Stimulated activated CD8-positive, alpha-beta memory T cell treated with anti-CD3 and anti-CD28 coated beads, Interleukin-12 subunit alpha, Interleukin-12 subunit beta, amount 100 ng/mL, for 24 hours (primary cell): ENCODE results near the gene FOXC2.

Experiments used
- DNase-seq: peaks from one replicate; pipeline ENCODE4 v3.0.0-alpha.2; 2020; ENCODE audit errors: extremely low read depth

FOXC2 gene

DNA sequence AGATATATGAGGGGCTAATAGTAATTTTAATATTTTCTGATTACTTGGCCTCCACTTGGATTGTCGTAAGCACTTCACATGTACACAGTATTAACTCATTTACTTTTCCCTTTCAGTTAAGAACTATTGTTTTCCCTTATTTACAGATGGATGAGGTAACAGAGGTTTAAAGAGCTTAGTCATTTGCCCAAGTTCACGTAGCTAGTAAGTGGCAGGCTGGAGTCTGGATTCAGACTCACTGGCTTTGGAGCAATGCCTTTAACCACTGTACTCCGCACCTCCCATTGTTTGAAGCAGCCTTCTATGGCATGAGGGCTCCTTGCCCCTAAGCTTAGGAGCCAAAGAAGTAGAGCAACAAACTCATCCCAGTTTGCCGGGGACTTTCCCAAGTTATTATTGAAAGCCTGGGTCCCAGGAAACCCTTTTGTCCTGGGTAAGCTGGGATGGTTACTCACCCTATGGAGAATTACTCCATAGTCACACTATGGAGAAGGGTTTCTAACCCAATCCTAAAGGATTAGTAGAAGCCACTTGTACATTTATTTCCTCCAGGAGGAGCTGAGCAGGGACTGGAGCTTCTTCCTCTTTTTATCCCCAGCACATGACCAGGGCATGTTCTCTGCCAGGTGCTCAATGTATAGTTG, 24.0 kb downstream of the FOXC2 start:
- DNase-seq: no peak

DNA sequence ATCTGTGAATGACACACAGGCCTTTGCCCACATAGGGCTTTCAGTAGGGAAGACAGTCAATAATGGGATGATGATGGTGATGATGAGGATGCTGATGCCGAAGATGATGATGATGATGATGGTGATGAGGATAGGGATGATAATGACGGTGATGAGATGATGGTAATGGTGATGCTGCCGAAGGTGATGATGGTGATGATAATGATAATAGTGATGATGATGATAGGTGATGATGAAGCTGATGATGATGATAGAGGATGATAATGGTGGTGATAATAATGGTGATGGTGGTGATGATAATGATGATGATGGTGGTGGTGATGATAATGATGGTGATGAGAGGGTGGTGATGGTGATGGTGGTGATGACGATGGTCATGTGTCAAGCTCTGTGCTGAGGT, 24.6 kb downstream of the FOXC2 start:
- no peak for DNase-seq

DNA sequence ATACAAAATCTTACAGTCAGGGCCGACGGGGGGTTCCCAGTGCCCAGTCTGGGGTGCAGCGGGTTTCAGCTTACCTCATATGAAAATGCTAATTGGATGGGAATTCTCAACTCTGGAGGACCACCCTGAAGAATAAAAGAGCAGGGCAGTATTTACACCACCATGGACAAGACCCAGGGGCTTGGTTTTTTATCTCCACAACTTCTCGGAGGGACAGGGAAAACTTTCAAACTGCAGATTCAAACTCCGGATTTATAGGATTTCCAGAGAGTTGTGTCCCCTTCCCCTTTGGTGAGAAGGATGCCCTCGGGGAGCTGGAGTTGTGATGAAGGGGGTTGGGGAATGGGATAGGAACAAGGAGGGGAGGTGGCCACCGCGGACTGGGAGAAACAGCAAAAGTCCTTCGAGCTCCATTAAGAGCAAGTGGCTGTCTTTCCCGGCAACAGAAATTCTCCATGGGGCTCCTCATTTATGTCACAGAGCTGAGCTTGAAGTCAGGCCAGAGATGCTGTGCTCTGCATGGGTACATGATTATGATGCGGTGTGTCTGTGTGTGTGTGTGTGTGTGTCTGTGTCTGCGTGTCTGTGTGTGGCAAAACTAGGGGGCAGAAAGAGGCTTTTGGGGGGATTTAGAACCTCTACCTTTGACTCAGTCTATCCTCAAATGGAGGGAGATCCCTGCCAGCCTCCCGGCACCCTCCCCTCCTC, 27.4 kb downstream of the FOXC2 start:
- DNase-seq: no peak

DNA sequence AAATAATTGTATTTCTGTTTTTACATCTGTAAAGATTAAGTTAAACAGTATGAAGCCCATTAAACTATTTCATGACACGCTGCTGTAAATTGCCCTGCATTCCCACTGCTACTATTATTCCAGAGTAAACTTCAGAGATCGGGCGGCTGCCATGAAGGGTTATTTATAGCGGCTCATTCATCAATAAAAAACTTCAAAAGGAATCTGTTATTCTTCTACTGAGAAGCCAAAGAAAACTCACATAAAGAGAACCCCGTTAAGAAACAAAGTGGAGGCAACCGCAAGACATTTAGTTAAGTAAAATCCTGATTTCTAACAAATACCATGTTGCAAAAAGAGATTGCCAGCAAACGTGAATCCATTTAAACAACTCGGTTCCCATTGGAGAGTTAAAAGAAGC, 28.1 kb downstream of the FOXC2 start:
- DNase-seq: no peak

DNA sequence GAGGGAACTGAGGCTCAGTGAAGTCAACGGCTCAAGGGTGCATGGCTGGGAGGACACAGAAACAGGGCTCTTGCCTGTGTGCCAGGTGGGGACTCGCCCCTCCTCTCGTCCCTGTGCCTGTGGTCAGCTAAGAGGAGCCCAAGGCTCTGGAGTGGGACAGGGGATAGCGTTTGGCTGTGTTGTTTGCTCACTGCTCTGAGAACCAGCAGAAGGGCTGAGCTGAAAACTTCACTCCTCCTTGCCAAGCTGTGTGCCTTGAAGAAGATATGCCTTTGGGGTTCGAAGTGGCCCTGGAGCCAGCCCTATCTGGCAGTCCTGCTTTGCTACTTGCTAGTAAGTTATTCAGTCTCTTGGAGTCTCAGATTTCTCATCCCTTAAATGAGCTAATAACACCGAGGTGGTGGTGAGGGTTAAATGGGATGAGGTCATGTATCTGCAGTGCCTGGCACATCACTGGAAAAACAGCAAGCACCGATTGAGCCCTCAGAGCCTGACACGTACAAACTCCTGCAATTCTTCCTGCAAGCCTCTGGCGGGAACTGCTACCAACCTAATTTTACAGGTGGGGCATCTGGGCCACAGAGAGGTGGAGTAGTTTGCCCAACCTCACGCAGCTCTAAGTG, 29.5 kb downstream of the FOXC2 start:
- DNase-seq: no peak

DNA sequence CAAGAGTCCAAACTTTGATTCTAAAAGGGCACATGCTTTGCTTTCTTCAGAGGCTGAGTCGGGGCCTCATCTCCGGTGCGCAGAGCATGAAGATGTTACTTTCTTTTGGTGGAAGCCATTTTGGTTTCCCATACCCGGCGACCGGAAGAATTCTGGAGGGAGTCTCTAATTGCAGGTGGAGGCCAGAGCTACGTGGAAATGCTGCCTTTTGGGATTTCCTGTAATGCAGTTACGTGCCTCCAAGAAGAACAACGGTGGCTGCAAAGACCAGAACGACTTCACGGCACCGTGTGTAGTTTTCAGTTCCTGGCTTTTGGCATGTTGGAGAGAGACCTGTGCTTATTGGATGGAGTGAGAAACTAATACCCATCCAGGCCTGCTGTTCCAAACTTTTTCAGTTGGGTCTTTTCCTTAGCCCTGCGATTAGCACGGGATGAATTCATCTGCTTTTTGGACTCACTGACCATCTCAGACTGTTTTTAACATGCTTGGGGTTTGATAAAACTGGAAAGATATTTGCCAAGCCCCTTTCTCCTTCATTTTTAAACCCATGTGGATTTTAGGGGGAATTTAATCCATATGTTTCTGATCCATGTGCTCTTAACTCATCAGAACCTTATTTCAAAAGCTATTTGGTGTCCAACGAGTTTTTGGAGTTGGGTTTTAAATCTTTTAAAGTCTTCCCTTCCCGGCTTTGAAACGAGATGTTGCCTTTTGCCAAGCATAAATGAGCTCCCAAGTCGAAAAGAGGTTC, 30.7 kb downstream of the FOXC2 start:
- no peak for DNase-seq

DNA sequence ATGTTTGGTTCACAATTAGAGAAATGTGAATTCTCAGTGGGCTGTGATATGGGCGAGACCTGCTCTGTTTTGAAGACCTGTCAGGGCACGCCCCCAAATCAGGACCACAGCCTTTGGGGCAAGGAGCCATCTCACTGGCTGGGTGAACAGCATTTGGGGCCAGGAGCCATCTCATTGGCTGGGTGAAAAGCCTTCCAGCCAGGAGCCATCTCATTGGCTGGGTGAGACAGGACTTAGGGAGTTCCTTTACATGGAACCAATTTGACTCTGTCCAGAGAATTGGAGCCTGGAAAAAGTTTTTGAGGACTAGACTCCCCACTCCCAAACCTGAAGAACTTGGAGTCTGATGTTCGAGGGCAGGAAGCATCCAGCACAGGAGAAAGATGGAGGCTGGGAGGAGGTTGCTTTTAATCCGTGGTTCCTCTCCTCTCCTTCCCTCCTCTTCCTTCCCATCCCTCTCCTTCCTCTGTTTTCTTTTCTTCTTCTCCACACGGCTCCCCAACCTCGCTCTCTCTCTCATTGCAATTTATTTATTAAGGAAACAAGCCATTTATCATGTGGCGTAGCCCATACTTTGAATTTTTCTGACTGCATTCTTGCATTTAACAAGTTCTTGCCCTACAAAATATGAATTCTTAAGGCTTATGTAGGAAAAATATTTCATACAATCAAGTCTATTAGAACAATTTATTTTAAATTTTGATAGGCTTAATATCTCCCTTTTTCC, 31.4 kb downstream of the FOXC2 start:
- no peak for DNase-seq

DNA sequence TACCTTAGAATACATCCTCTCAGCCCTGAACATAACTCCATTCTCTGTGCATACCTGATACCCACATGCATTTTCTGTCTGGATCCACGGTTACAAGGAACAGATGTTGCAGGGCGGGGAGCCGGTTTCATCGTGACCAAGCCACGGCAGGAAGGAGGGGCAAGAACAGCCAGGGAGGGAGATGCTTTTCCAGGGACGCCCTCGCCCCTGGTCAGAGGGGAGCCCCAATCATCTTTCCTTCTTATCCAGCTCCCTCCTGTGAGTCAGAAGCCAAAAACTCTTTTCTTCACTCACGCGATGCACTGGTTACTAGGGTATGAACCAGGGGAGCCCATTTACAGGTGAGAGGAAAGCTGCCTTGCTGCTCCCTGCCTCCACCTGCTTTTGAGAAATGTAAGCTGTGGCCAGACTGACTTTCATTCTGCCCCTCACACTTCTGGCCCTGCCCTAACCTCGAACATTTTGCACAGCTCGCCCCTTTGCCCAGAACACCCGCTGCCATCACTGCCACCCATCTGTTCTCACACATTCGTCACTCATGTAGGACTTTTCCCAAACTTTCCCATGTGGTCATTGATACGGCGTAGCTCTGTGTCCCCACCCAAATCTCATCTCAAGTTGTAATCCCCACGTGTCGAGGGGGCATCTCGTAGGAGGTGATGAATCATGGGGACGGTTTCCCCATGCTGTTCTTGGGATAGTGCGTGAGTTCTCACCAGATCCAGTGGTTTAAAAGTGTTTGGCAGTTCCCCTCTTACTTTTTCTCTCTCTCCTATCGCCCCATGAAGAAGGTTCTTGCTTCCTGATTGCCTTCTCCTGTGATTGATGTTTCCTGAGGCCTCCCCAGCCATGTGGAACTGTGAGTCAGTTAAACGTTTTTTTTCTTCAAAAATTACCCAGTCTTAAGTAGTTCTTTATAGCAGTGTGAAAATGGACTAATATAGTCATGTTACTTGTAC, 32.3 kb downstream of the FOXC2 start:
- no peak for DNase-seq

DNA sequence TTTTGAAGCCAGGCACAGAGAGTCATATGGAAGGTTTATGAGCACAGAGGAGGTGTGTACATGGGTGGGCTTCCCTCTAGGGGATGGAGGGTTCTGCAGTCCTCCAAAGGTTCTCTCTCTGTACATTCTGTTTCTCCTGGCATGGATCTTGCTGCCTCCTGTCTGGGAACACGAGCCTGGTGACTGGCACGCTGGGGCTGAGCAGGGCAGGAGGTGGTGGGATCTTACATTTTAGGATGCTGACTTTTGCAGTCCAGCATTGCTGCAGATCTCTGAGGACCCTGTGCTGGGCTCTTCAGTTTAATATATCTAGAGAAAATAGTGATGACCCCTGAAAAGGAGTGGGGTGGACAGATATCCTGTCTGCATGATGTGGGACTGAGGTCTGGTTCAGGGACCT, 34.7 kb downstream of the FOXC2 start:
- DNase-seq: no peak

DNA sequence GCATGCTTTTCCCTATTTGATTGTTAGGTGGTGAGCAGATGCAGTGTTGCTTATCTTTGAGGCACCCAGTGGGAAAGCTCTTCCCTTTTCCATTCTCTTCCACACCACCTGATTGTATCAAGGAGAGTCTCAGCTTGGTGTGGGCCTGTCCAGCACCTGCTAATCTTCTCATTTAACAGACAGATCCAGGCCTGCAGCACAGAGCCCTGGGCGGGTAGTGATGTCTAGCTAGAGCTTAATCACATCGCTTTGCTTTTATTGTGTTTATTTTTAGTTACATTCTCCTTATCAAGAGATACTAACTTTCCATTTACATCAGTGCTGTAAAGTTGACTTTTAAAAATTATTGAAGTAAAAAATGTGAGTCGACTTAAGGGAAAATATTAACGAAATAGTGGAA, 35.9 kb downstream of the FOXC2 start:
- no peak for DNase-seq

DNA sequence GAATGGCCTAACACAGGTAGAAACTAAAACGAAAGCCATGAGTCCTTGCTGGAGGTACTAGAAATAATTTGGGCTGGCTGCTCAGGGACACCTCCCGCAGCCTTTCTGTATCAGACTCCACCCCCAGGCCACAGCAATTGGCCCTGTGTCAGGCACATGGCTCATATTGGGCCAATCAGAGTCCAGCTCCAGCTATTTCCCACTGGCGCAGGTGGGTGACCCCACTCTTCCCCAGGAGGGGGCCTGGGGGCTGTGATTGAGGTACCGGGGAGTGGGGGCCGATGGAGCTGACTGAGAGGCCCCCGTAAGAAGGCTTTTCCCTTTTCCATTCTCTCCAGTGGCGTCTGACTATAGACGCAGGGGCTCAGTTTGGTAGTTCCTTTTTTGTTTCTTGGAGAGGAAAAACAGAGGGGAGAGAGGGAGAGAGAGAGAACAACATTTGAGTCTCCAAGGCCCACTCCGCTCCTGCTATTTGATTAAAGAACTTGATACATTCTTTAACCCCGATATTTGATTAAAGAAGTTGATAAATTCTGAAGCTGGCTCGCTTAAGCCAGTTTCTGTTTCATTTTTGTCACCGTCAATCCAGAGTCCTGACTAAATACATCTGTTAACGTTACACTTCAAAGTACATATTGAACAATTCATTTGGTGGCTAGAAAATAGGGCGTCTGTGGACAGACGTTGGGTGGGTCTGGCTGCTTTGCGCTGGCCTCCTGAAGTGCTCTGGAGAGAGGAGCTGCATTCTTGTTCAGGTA, 38.0 kb downstream of the FOXC2 start:
- DNase-seq: peak; percentile 3

DNA sequence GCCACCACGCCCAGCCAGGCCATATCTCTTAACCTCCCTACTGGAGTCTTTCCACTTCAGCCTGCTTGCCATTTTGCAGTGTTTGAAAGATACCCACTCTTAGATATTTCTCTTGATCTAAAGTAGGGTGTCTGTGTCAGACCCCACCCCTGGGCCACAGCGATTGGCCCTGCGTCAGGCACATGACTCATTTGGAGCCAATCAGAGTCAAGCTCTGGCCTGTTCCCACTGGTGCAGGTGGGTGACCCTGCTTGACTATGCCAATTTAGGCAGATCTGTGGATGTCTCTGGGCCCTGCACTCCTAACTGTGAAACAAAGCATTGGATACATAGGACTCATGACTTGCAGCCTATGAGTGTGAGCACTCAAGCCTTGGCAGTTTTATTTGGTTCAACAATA, 39.3 kb downstream of the FOXC2 start:
- no peak for DNase-seq

DNA sequence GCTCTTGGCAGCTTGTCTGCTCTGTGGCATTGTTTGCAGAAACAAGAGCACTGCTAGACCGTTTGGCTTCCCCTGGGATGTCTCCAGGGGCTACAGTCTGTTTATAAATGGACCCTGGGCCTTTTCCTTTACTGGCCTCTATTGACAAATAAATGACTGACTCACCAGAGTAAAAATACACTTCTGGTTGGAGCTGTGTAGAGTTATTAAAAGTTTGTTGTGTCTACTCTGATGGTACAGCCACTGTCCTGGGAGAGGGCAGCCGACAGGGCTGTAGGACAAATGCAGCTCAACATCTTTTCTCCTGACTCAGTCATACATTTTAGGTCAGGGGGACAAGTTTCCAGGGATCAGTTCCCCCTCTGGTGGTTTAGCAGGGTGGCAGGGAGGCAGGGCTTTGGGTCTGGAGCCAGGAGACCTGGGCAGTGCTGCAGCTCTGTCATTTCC, 41.7 kb downstream of the FOXC2 start:
- DNase-seq: no peak

DNA sequence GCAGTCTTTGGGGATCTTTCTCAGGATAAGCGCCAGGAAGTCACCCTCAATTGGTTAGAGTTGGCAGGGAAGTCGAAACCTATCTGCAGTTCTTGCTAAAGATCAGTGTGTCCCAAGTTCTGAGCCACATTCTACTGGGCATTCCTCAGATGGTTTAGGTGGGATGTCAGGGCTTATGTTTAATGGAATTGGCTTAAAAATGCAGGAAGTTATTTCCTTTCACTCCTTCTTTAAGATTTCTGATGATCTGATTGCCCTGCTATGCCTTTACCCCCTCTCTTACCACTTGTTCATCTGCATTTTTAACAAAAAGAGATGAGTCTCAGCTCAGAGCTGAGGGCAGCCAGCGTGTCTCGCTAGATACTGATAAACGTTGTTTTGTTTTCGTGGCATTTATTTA, 42.5 kb downstream of the FOXC2 start:
- DNase-seq: no peak

DNA sequence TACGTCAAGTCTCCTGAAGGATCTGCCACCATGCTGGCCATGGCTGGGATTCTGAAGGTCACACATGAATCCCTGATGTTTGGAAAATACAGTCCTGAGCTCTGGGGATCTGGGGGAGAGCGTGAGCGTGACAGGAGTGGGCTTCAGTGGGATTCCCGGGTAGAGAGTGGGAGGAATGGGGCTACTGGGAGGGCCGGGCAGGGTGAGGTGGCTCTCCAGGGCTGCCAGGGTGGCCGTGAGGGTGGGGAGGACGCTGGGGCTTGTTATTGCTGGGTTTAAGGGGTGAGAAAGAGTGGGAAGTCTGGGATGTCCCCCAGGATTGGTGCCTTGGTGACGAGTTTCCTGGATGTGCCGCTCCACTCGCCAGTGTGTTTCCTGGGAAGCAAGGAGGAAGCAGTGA, 43.0 kb downstream of the FOXC2 start:
- DNase-seq: no peak

DNA sequence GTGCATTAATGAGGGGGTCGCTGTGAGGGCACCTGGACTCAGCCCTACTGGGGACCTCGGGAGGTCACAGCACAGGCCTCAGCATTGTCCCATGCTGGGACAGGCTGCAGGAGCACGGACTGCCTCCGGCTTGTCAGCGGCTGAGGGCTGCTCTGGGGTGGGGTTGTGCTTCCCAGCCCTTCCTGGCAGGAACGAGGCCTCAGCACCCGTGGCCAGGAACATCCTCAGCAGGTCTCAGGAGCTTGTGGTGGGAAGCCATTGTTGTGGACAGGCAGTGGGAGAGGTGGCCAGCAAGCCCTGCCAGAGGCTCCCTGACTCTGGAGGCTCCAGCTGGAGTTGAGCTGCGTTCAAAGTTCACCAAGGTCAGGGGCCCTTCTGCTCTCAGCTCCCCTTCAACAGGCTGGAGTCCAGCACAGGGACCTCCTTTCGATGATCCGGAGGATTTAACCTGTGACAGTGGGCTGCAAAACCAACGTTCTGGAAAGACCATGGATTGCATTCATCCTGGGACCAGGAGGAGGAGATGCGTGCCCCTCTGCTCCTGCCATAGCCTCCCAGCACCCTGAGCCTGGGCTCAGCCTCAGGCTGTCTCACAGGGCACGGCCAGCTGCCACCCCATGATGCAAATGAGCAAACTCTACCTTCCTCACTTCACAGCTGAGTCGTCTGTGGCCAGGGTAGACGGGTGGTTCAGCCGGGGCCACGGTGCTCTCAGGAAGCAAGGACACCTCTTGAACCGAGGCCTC, 44.3 kb downstream of the FOXC2 start:
- no peak for DNase-seq

DNA sequence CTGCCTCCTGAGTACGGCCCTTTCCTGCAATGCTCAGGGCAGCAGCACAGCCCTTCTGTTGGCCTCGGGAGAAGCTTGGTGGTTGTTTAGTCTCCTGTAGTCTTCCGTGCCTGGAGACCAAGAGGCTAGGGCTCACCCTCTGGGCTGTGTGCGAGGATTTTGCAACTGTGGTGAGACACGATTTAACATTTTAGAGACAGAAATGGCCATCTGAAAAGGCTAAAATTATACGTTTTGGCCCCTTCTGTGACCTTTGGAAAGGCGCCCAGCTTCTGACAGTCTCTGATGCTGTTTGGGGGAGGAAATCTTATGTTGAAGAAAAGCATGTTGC, 44.9 kb downstream of the FOXC2 start:
- no peak for DNase-seq

DNA sequence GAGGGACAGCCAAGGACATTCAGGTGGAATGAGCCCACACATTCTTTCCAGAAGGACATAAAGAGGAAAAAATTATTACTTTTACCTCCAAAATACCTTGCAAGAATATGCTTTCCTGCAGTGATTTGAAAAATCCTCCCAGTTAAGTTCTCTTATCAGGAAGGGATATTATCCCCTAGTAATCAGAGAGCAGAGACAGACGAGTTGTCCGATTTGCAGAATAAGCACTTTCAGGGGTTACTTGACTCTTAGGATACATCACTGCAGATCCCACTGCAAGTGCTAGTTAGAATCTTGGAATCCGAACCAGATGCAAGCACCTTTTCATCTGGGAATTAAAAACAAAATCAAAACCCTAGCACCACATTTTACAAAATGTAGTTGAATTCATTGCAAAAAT, 45.3 kb downstream of the FOXC2 start:
- no peak for DNase-seq

DNA sequence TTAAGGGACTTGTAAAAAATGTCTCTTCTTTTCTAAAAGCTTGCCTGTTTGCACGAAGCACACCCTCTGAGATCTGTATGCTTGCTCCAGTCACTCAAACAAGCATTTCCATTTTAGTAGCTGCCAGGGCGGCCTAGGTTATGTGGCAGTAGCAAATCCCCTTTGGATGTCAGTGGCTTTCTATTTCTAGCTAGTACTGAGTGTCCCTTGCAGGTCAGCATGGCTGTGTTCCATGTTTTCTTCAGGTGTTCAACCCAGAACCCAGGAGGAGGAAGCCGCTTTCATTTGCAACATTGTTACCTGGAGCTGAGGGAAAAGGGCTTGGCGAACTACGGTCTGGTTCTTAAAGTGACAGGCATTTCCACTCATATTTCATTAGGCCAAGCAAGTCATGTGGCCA, 48.1 kb downstream of the FOXC2 start:
- DNase-seq: no peak
